Measurements from ENCODE around the gene ABHD8.

The ABHD8 gene, protein sequence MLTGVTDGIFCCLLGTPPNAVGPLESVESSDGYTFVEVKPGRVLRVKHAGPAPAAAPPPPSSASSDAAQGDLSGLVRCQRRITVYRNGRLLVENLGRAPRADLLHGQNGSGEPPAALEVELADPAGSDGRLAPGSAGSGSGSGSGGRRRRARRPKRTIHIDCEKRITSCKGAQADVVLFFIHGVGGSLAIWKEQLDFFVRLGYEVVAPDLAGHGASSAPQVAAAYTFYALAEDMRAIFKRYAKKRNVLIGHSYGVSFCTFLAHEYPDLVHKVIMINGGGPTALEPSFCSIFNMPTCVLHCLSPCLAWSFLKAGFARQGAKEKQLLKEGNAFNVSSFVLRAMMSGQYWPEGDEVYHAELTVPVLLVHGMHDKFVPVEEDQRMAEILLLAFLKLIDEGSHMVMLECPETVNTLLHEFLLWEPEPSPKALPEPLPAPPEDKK

DNA sequence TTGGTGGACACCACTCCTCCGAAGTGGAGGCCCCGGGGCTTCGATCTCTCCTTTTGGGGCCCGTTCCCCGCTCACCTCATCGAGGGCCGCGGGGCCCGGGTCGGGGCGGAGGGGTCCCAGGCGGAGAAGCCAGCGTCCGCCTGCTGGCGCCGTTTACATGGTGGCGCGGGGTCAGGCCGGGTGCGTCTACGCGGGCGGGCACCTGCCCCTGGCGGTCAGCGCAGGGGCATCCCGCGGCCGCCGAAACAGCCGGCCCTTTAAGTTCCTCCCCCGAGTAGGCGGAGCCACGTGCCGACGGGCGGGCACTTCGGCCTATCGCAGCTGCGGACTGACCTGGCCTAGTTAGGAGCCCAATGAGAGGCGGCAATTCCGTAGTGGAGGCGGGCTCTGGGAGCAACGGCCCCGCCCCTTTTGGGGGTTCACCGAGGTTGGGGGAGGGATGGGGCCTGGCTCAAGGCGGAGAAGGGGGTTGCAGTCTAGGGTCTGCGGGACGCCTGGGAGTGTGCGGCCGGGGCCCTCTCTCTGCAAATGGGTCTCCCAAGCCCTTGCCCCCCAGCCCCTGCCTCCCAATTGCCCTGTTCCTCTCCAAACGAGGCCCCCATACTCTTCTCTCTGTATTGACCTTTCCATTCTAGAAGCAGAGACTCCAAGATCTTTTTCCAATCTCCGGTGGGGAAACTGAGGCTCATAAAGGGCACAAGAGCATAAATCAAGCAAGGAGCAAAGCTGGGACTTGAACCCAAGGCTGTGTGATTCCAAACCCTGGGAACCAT is at the start of gene ABHD8:
ABHD8 (minus strand) TSS at position 259 of the 773 bp plus-strand sequence. CDS start 1,809 bp downstream, outside the sequence.
- POLR2A ChIA-PET, result no interaction called here
- peak; percentile 38 for TF ChIP-seq CTCF (IDR thresholded peaks at IDR 0.05; ENCODE audit: control extremely low read depth, extremely low read depth, low read depth, missing control alignments)
- CTCF ChIA-PET, result interaction anchor here (0.6 to 4.3 kb wide), 8 partner anchors 10 to 102 kb away, joined by 3 to 51 read pairs (median 4); partner anchors contain the start of genes ANKLE1 and BST2
- DNase-seq (ENCODE audit: extremely low spot score), result peak; percentile 96

GRCh38 chr19:17352608-17353280 is 49.5 kb upstream of the ABHD8 start:
- TF ChIP-seq CTCF (IDR thresholded peaks at IDR 0.05; ENCODE audit: control extremely low read depth, extremely low read depth, low read depth, missing control alignments), result no peak
- DNase-seq (ENCODE audit: extremely low spot score), result no peak
- ChIA-PET CTCF (interaction anchor here (1.1 to 1.7 kb wide), 3 partner anchors 8 to 37 kb away, joined by 3 to 5 read pairs (median 5); no protein-coding TSS in a partner anchor), POLR2A (no interaction called here)

DNA sequence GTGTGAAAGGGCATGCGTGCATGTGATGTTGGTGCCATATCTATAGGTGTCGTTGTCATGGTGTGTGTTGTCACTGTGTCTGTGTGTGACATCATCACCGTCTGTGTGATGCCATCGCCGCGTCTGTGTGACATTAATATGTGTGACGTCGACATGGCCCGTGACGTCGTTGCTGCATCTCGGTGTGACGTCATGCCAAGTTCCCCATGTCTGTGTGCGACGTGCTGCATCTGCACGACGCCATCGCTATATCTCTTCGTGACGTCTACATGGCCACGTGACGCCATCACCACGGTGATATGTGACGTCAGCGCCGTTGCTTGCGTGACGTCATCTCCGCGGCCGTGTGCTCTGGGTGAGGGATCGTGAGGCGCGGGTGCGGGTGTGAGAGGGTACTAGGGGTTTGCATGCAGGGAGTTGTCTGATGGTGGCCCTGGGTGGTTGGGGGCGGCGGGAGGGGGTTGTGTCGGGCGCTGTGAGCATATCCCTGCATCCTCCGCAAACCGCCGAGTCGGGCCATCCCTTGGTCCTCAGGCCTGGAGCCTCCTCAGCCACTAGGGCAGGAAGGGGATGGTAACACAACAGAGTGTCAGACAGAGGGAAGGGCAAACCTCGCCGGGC is 48.7 kb upstream of the ABHD8 start:
- DNase-seq (ENCODE audit: extremely low spot score), result no peak
- CTCF ChIA-PET, result interaction anchor here (1.0 to 1.7 kb wide), 2 partner anchors 32 to 37 kb away, joined by 3 to 5 read pairs; no protein-coding TSS in a partner anchor
- no peak for TF ChIP-seq CTCF (IDR thresholded peaks at IDR 0.05; ENCODE audit: control extremely low read depth, extremely low read depth, low read depth, missing control alignments)
- POLR2A ChIA-PET, result no interaction called here

GRCh38 chr19:17348700-17349099 is 45.5 kb upstream of the ABHD8 start:
- CTCF ChIA-PET, result interaction anchor here (1.5 to 9.8 kb wide), 5 partner anchors 10 to 39 kb away, joined by 3 to 192 read pairs (median 5); no protein-coding TSS in a partner anchor
- no peak for DNase-seq (ENCODE audit: extremely low spot score)
- TF ChIP-seq CTCF (IDR thresholded peaks at IDR 0.05; ENCODE audit: control extremely low read depth, extremely low read depth, low read depth, missing control alignments), result no peak
- POLR2A ChIA-PET, result interaction anchor here (0.6 kb wide), 1 partner anchor 73 kb away, joined by 3 read pairs; no protein-coding TSS in a partner anchor

DNA sequence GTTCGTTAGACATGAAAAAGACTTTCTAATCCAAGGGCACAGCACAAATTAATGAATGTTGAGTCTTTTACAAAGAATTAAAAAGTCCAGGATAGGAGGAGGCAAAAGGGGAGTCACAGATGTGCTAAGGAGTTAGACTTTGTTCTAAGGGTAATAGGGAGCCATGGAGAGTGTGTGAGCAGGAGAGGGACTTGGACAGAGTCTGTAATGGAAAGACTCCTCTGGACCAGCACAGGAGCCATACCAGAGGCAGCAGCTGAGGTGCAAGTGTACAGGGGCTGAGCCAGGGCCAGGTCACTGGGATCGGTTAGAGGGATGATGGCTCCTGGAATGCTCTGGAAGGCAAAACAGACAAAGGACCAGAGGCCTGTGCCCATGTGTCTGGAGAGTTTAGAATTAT is 44.7 kb upstream of the ABHD8 start:
- no peak for TF ChIP-seq CTCF (IDR thresholded peaks at IDR 0.05; ENCODE audit: control extremely low read depth, extremely low read depth, low read depth, missing control alignments)
- CTCF ChIA-PET, result interaction anchor here (0.9 to 9.8 kb wide), 11 partner anchors 9 to 46 kb away, joined by 3 to 192 read pairs (median 4); partner anchors contain the start of gene CCDC194
- POLR2A ChIA-PET, result no interaction called here
- DNase-seq (ENCODE audit: extremely low spot score), result no peak
